Activated CD4-positive, CD25-positive, alpha-beta regulatory T cell treated with anti-CD3 and anti-CD28 coated beads, Interleukin-2, amount 50 U/mL, for 72 hours (primary cell): ENCODE data around the gene TMEM222.
"Not testable (repeated sequence)": the region's sequence is repeated elsewhere in the genome, so short reads cannot be mapped to it uniquely, and the experiment has no call there.

Source experiments
- DNase-seq: peaks from one replicate; pipeline ENCODE4 v3.0.0; 2021

The TMEM222 gene

GRCh38 chr1:27321813-27322568 lies at the start of gene TMEM222:
TMEM222 (plus strand) TSS chr1:27322163; CDS start chr1:27322198, 35 bp downstream.
- peak; percentile 97 for DNase-seq

- DNase-seq: no peak
Measured at GRCh38 chr1:27274204-27274603, 47.8 kb upstream of the TMEM222 start.

GRCh38 chr1:27275696-27276095 lies 46.3 kb upstream of the TMEM222 start:
- no peak for DNase-seq

- DNase-seq: peak; percentile 86
Measured at GRCh38 chr1:27284425-27285273, 37.3 kb upstream of the TMEM222 start.

GRCh38 chr1:27285274-27285660 lies 36.7 kb upstream of the TMEM222 start:
- no peak for DNase-seq

- DNase-seq: not testable (repeated sequence)
Measured at GRCh38 chr1:27285821-27286220, 36.1 kb upstream of the TMEM222 start.

- not testable (repeated sequence) for DNase-seq
Measured at GRCh38 chr1:27289125-27289524, 32.8 kb upstream of the TMEM222 start.

GRCh38 chr1:27290581-27290980 lies 31.4 kb upstream of the TMEM222 start:
- no peak for DNase-seq

- DNase-seq: no peak
Measured at GRCh38 chr1:27292106-27292505, 29.9 kb upstream of the TMEM222 start.

- DNase-seq: no peak
Measured at GRCh38 chr1:27293915-27294314, 28.0 kb upstream of the TMEM222 start.

- peak; percentile 73 for DNase-seq
Measured at GRCh38 chr1:27296773-27297291, 25.1 kb upstream of the TMEM222 start.

- no peak for DNase-seq
Measured at GRCh38 chr1:27297903-27298302, 24.1 kb upstream of the TMEM222 start.

GRCh38 chr1:27298632-27299384 lies 23.2 kb upstream of the TMEM222 start:
- DNase-seq: no peak

- no peak for DNase-seq
Measured at GRCh38 chr1:27299385-27300271, 22.3 kb upstream of the TMEM222 start.

- peak; percentile 79 for DNase-seq
Measured at GRCh38 chr1:27300341-27301051, 21.5 kb upstream of the TMEM222 start.

- DNase-seq: no peak
Measured at GRCh38 chr1:27301052-27301422, 20.9 kb upstream of the TMEM222 start.

- no peak for DNase-seq
Measured at GRCh38 chr1:27301582-27302199, 20.3 kb upstream of the TMEM222 start.

GRCh38 chr1:27302612-27303011 lies 19.4 kb upstream of the TMEM222 start:
- no peak for DNase-seq

GRCh38 chr1:27303509-27303908 lies 18.5 kb upstream of the TMEM222 start:
- DNase-seq: no peak

GRCh38 chr1:27306071-27306470 lies 15.9 kb upstream of the TMEM222 start:
- DNase-seq: no peak
